ENCODE results near the gene CACTIN.

Gene CACTIN

DNA sequence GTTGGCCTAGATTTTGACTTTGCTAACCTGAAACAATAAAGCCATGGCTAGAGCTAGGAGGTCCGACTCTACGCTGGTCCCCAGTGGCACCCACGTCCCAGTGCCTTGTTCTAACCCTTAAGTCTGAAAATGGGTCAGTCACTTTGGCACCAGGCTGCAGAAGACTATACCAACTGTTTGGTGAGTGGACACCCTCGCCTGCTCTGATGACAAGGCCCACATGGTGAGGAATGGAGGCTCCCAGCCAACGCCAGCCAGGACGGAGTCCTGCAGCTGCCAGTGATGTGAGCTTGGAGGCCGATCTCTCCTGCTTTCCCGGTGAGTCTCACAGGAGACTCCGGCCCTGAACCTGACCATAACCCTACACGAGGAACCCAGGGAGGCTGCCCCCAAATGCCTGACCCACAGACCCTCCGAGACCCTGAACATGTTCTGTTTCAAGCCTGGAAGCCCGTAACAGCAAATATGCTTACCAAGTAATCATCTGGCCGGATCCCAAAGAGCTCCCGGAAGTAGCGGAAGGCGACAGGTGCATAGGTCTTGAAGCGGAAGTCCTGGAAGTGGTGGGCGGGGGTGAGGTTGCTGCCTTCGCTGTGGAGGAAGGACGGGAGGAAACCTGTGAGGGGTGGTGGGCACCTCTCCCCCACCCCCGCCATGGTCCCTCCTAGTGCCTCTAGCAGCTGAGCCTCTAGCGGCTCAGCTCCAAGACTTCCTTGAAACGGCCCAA lies 34.1 kb upstream of the CACTIN start:
- peaks cover 5% of the 10 kb centered on the region for H3K4me1 ChIP-seq (ENCODE audit: low read depth, poor library complexity, severe bottlenecking)
- TF ChIP-seq, protein P1, sequence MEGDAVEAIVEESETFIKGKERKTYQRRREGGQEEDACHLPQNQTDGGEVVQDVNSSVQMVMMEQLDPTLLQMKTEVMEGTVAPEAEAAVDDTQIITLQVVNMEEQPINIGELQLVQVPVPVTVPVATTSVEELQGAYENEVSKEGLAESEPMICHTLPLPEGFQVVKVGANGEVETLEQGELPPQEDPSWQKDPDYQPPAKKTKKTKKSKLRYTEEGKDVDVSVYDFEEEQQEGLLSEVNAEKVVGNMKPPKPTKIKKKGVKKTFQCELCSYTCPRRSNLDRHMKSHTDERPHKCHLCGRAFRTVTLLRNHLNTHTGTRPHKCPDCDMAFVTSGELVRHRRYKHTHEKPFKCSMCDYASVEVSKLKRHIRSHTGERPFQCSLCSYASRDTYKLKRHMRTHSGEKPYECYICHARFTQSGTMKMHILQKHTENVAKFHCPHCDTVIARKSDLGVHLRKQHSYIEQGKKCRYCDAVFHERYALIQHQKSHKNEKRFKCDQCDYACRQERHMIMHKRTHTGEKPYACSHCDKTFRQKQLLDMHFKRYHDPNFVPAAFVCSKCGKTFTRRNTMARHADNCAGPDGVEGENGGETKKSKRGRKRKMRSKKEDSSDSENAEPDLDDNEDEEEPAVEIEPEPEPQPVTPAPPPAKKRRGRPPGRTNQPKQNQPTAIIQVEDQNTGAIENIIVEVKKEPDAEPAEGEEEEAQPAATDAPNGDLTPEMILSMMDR (conservative IDR thresholded peaks at IDR 0.05; ENCODE audit: low read depth, low read length) = no peak
- no peak overlapping the region for H3K27ac ChIP-seq
- H3K36me3 ChIP-seq (ENCODE audit: insufficient read depth) = no peaks in the 10 kb centered on the region
- no peak overlapping the region for H2AFZ ChIP-seq (ENCODE audit: low read depth)
- H3K27me3 ChIP-seq (ENCODE audit: insufficient read depth, low read depth) = no peaks in the 10 kb centered on the region
- no peaks in the 10 kb centered on the region for H3K79me2 ChIP-seq (ENCODE audit: insufficient read depth, low read depth)
- H3K9ac ChIP-seq = no peak overlapping the region
- H4K20me1 ChIP-seq (ENCODE audit: insufficient read depth) = no peaks in the 10 kb centered on the region
- no peak overlapping the region for H3K4me2 ChIP-seq
- H3K4me3 ChIP-seq (IDR thresholded peaks at IDR 0.05; ENCODE audit: insufficient read depth, low read depth, low read length) = no peak overlapping the region

DNA sequence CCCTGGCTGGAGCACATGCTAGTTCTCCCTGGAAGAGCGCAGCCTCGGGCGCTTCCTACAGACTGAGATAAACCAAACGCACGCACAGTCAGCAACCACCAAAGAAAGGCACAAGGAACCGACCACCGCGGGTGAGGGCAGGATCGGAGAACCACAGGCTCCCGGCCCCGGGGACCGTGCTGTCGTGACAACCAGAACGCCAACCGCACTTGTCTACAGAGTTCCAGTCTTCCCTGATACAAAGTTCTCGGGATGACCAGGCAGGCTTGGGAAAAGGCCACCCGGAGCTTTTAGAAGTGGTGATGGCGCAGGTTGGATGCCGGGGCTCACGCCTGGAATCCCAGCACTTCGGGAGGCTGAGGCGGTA lies 33.1 kb upstream of the CACTIN start:
- TF ChIP-seq, protein P1 (conservative IDR thresholded peaks at IDR 0.05; ENCODE audit: low read depth, low read length) = no peak
- no peaks in the 10 kb centered on the region for H3K36me3 ChIP-seq (ENCODE audit: insufficient read depth)
- no peaks in the 10 kb centered on the region for H4K20me1 ChIP-seq (ENCODE audit: insufficient read depth)
- no peak overlapping the region for H3K9ac ChIP-seq
- no peak overlapping the region for H3K27ac ChIP-seq
- H2AFZ ChIP-seq (ENCODE audit: low read depth) = no peak overlapping the region
- H3K27me3 ChIP-seq (ENCODE audit: insufficient read depth, low read depth) = no peaks in the 10 kb centered on the region
- H3K4me2 ChIP-seq = no peak overlapping the region
- H3K4me1 ChIP-seq (ENCODE audit: low read depth, poor library complexity, severe bottlenecking) = no peaks in the 10 kb centered on the region
- no peaks in the 10 kb centered on the region for H3K79me2 ChIP-seq (ENCODE audit: insufficient read depth, low read depth)
- no peak overlapping the region for H3K4me3 ChIP-seq (IDR thresholded peaks at IDR 0.05; ENCODE audit: insufficient read depth, low read depth, low read length)

DNA sequence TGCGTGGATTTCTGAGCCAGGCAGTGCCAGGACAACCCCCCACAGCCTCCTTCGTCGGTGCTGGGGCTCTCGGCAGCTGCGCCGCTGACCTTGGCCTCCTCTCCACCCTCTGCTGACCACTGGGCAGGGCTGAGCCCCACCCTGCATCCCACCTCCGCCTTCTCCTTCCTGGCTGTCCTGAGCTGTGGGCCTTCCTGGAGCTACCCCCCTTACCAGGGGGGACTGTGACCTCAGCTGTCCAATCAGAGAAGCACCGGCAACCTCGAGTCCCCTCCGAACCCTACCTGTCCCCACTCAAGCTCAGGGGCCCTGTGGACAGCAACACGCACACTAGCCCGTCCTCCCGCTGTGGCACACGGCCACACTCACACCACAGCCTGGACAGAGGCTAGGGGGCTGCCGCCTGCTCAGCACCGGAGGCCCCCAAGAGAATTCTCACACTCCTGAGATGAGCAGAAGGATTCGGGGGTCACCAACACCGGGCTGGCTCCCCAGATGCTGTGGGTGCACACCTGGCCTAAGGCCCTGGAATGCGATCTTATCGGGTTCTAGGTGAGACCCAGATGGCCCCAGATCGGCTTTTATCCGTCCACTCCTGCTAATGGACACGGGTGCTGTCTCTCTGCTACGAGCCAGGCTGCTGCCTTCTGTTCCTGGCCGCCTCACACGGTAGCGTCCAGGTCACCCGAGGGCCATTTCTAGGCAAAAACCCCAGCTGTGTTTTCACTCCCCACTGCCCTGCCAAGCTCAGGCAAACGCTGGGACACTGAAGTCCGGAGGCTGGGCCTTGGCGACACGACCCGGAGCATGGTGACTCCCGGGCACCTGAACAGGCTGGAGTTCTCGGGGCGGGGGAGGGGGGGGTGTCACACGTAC lies 32.5 kb upstream of the CACTIN start:
- no peaks in the 10 kb centered on the region for H3K4me1 ChIP-seq (ENCODE audit: low read depth, poor library complexity, severe bottlenecking)
- H3K4me3 ChIP-seq (IDR thresholded peaks at IDR 0.05; ENCODE audit: insufficient read depth, low read depth, low read length) = no peak overlapping the region
- no peaks in the 10 kb centered on the region for H3K36me3 ChIP-seq (ENCODE audit: insufficient read depth)
- TF ChIP-seq, protein P1 (conservative IDR thresholded peaks at IDR 0.05; ENCODE audit: low read depth, low read length) = no peak
- no peak overlapping the region for H3K9ac ChIP-seq
- no peak overlapping the region for H2AFZ ChIP-seq (ENCODE audit: low read depth)
- H3K4me2 ChIP-seq = no peak overlapping the region
- no peaks in the 10 kb centered on the region for H3K27me3 ChIP-seq (ENCODE audit: insufficient read depth, low read depth)
- no peak overlapping the region for H3K27ac ChIP-seq
- no peaks in the 10 kb centered on the region for H3K79me2 ChIP-seq (ENCODE audit: insufficient read depth, low read depth)
- no peaks in the 10 kb centered on the region for H4K20me1 ChIP-seq (ENCODE audit: insufficient read depth)

DNA sequence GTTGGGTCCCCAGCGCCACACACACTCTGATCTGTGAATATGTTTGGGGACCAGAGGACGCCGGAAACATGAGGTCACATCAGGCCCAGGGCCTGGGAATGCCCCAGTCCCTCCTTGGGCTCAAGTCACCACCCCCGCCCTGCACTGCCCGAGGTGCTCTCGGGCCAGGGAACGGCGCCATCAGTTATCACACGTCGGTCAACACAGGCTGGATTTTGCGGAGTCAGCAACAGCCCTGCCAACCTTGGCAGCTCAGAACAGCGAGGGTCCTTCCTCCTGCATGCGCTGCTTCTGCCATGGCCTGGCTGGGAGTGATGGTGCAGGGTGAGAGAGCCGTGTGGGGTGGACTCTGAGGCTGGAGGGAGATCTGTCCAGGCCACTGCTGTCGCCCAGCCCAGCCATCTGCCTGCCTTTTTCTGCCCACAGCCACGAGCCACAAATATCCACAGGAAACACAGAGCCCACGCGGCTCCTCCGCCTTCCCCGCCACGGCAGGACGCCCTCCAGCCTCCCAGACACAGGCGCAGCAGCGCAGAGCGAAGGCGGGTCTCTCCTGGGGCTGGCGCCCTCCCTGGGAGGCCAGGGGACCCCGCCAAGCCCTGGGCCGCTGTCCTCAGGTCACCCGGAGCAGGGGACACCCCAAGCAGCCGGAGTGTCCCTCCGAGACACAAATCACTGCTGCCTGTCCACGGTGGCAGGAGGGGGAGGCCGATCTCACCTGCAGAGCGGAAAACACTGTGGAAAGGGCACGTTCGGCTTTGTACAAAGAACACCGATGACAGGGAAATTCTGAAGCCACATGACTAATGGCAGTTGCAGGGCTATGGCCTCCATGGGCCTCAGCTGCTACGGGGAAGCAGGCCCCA lies 31.6 kb upstream of the CACTIN start:
- no peak overlapping the region for H3K4me3 ChIP-seq (IDR thresholded peaks at IDR 0.05; ENCODE audit: insufficient read depth, low read depth, low read length)
- H3K27me3 ChIP-seq (ENCODE audit: insufficient read depth, low read depth) = no peaks in the 10 kb centered on the region
- no peak overlapping the region for H2AFZ ChIP-seq (ENCODE audit: low read depth)
- H3K4me1 ChIP-seq (ENCODE audit: low read depth, poor library complexity, severe bottlenecking) = no peaks in the 10 kb centered on the region
- H3K4me2 ChIP-seq = no peak overlapping the region
- TF ChIP-seq, protein P1 (conservative IDR thresholded peaks at IDR 0.05; ENCODE audit: low read depth, low read length) = no peak
- no peaks in the 10 kb centered on the region for H4K20me1 ChIP-seq (ENCODE audit: insufficient read depth)
- no peak overlapping the region for H3K27ac ChIP-seq
- no peaks in the 10 kb centered on the region for H3K36me3 ChIP-seq (ENCODE audit: insufficient read depth)
- no peak overlapping the region for H3K9ac ChIP-seq
- no peaks in the 10 kb centered on the region for H3K79me2 ChIP-seq (ENCODE audit: insufficient read depth, low read depth)
